Muscle layer of colon (tissue), 2 donors: Measurements from ENCODE around the gene ENO2.

Source experiments
- H3K27ac ChIP-seq: one replicate; pipeline ENCODE4 v1.7.0; 2013; ENCODE audit warnings: low read depth, mild to moderate bottlenecking, low read length, moderate library complexity
- H3K27me3 ChIP-seq, 2 donors: one replicate each; pipeline ENCODE4 v1.7.0; 2013; ENCODE audit warnings: low read length in 2 of 2, mild to moderate bottlenecking in 2 of 2; ENCODE audit not compliant: insufficient read depth in 2 of 2, control insufficient read depth in 1 of 2
- H3K36me3 ChIP-seq: one replicate; pipeline ENCODE4 v1.7.0; 2013; ENCODE audit warnings: mild to moderate bottlenecking, low read length; ENCODE audit not compliant: insufficient read depth
- H3K4me1 ChIP-seq: one replicate; pipeline ENCODE4 v1.7.0; 2013; ENCODE audit warnings: mild to moderate bottlenecking, low read length; ENCODE audit not compliant: insufficient read depth
- H3K4me3 ChIP-seq, 2 donors: one replicate each; pipeline ENCODE4 v1.7.0; 2013; ENCODE audit warnings: low read length in 2 of 2, low read depth in 1 of 2, mild to moderate bottlenecking in 1 of 2, moderate library complexity in 1 of 2
- H3K9ac ChIP-seq: one replicate; pipeline ENCODE4 v1.7.0; 2013; ENCODE audit warnings: low read length
- H3K9me3 ChIP-seq: one replicate; pipeline ENCODE4 v1.7.0; 2013; ENCODE audit warnings: mild to moderate bottlenecking, low read length
- donor health status: abdominal sarcoma.
- donor health status: Adenocarcinoma of cecum.

Gene ENO2

DNA sequence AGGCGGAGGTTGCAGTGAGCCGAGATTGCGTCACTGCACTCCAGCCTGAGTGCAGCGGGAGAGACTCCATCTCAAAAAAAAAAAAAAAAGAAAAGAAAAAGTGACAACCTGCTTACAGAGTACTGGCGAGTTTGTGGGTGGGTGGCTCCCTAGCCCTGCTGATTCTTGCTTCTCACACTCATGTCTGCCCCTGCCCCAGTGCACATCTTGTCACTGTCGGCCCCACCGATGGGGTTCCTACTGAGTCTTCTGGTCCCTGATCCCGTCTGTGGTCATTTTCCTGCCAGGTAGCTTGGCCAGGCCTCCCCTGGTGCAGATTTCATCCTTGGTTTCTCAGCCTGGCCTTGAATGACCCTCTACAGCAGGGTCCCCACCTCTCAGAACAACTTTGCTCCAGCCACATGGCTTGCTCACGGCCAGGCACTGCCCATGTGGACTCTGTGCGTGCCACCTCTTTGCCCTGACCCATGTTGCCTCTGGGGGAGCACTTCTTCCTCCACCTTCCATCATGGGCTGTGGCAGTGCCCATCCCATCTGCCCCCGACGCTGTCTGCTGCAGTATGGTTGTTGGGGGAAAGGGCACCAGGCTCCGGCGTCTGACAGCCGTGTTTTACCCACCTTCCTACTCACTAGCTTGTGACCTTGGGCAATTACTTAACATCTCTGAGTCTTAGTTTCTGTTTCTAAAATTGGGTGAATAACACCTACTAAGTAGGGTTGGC is 34.7 kb downstream of the ENO2 start:
- H3K27ac ChIP-seq, result no peak overlapping the region
- peaks cover 20% of the 10 kb centered on the region for H3K36me3 ChIP-seq
- no peak overlapping the region for H3K9ac ChIP-seq
- no peaks in the 10 kb centered on the region for H3K27me3 ChIP-seq
- H3K9me3 ChIP-seq, result no peaks in the 10 kb centered on the region
- peaks cover 15% of the 10 kb centered on the region for H3K4me1 ChIP-seq
- H3K4me3 ChIP-seq, result no peak overlapping the region

DNA sequence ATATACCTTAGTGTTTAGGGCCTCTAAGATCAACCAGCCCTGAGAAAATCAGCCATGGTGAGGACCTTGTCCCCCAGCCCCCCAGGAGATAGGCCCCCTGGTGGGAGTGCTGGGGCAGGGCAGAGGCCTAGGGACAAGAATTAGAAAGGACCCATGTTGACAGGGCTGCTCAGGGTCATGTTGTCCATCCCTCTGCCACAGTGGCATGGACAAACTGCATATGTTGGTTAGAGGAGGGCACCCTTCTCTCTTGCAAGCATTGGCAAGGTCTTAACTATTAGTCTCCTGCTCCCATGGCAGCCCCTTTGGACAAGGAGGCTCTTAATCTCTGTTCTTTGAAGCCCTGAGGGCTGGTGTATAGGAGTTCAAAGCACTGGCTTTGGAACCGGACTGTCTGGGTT is 36.0 kb downstream of the ENO2 start:
- no peaks in the 10 kb centered on the region for H3K9me3 ChIP-seq

DNA sequence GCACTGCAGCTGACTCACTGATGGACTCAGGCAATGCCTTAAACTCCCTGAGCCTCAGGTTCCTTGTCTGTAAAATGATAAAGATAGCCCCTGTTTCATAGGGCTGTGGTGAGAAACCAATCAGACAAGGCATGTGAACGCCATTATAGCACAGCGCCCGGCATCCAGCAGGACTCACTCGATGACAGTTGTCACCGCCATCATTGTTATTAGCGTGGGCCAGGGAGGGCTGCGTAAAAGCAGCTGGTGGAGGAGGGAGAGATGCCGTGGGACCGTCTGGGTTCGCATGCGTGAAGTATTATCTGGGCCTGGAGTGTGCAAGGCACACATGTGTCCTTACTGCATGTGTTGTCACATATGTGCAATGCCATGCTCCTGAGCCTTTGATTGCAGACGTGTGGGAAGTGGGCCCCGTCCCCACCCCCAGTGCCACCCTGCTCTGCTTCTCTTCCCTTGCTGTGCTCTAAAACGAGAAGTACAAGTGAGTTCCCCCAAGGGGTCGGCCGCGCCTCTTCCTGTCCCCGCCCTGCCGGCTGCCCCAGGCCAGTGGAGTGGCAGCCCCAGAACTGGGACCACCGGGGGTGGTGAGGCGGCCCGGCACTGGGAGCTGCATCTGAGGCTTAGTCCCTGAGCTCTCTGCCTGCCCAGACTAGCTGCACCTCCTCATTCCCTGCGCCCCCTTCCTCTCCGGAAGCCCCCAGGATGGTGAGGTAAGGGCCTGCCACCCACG is 36.6 kb downstream of the ENO2 start, which contains the start of gene PTPN6:
PTPN6 (plus strand) TSS at position 546 of the 730 bp plus-strand sequence; CDS start at position 703, 157 bp downstream.
- no peak within 1 kb of the TSS for H3K9ac ChIP-seq
- H3K27me3 ChIP-seq, result no peaks in the 10 kb centered on the region
- H3K4me3 ChIP-seq, result no peak within 1 kb of the TSS
- no peaks in the 10 kb centered on the region for H3K9me3 ChIP-seq
- H3K36me3 ChIP-seq, result peaks cover 11% of the 10 kb centered on the region
- H3K4me1 ChIP-seq, result peaks cover 10% of the 10 kb centered on the region
- H3K27ac ChIP-seq, result no peak within 1 kb of the TSS

More for the DNA sequence above, 36.0 kb downstream of the ENO2 start:
- Histone ChIP-seq H3K4me3 (no peak overlapping the region), H3K27me3 (no peaks in the 10 kb centered on the region), H3K9ac (no peak overlapping the region), H3K36me3 (peaks cover 16% of the 10 kb centered on the region), H3K27ac (no peak overlapping the region), H3K4me1 (peaks cover 14% of the 10 kb centered on the region)

- Histone ChIP-seq H3K27ac (no peak overlapping the region), H3K9ac (no peak overlapping the region), H3K27me3 (no peaks in the 10 kb centered on the region), H3K9me3 (no peaks in the 10 kb centered on the region), H3K4me1 (peaks cover 6% of the 10 kb centered on the region), H3K36me3 (peaks cover 8% of the 10 kb centered on the region), H3K4me3 (no peak overlapping the region)
These were observed 37.3 kb downstream of the ENO2 start for GRCh38 chr12:6951551-6952120.

GRCh38 chr12:6952121-6952862 is 37.9 kb downstream of the ENO2 start:
- no peaks in the 10 kb centered on the region for H3K27me3 ChIP-seq
- H3K36me3 ChIP-seq, result peaks cover 2% of the 10 kb centered on the region
- no peak overlapping the region for H3K27ac ChIP-seq
- H3K9ac ChIP-seq, result no peak overlapping the region
- H3K4me3 ChIP-seq, result peak overlapping the region in 1 of 2 donors; percentile 5
- H3K4me1 ChIP-seq, result peaks cover 6% of the 10 kb centered on the region
- H3K9me3 ChIP-seq, result no peaks in the 10 kb centered on the region

DNA sequence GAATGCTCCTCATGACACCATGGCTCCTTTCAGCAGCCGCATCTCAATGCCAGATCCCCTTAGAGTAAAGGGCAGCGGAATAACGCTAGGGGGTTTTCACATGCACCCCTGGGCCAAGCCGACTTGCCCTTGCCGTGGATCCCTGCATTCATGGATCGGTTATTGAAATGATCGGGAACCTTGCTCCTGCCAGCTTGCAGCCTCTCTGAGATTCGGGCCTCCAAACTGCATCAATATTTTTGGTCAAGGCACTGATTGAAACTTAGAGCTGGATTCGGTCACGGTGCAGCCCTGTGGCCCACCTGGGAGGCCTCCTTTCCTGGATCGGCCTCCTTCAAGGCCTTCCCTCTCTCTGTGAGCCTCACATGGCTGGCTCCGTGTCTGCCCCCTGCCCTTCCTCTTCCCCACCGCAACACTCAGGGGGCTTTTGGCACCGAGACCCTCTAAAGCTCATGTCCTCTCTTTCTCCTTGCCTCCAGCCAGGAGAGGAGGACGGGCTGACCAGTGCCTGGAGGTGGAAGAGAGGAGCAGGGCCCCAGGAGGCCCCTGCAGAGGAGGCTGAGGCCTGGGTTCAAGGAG is 38.6 kb downstream of the ENO2 start:
- Histone ChIP-seq H3K9me3 (no peaks in the 10 kb centered on the region), H3K4me1 (peaks cover 6% of the 10 kb centered on the region), H3K4me3 (peak overlapping the region in 1 of 2 donors; percentile 5), H3K9ac (no peak overlapping the region), H3K36me3 (no peaks in the 10 kb centered on the region), H3K27me3 (no peaks in the 10 kb centered on the region), H3K27ac (no peak overlapping the region)

GRCh38 chr12:6953442-6954315 is 39.3 kb downstream of the ENO2 start:
- peaks cover 6% of the 10 kb centered on the region for H3K4me1 ChIP-seq
- no peaks in the 10 kb centered on the region for H3K36me3 ChIP-seq
- H3K27me3 ChIP-seq, result no peaks in the 10 kb centered on the region
- H3K9ac ChIP-seq, result no peak overlapping the region
- H3K27ac ChIP-seq, result peak overlapping the region; percentile 23
- no peak overlapping the region for H3K4me3 ChIP-seq
- H3K9me3 ChIP-seq, result no peaks in the 10 kb centered on the region

GRCh38 chr12:6954316-6955107 is 40.1 kb downstream of the ENO2 start:
- Histone ChIP-seq H3K27me3 (no peaks in the 10 kb centered on the region), H3K9ac (no peak overlapping the region), H3K4me3 (no peak overlapping the region), H3K36me3 (no peaks in the 10 kb centered on the region), H3K4me1 (peaks cover 6% of the 10 kb centered on the region), H3K9me3 (no peaks in the 10 kb centered on the region), H3K27ac (peak overlapping the region; percentile 23)

DNA sequence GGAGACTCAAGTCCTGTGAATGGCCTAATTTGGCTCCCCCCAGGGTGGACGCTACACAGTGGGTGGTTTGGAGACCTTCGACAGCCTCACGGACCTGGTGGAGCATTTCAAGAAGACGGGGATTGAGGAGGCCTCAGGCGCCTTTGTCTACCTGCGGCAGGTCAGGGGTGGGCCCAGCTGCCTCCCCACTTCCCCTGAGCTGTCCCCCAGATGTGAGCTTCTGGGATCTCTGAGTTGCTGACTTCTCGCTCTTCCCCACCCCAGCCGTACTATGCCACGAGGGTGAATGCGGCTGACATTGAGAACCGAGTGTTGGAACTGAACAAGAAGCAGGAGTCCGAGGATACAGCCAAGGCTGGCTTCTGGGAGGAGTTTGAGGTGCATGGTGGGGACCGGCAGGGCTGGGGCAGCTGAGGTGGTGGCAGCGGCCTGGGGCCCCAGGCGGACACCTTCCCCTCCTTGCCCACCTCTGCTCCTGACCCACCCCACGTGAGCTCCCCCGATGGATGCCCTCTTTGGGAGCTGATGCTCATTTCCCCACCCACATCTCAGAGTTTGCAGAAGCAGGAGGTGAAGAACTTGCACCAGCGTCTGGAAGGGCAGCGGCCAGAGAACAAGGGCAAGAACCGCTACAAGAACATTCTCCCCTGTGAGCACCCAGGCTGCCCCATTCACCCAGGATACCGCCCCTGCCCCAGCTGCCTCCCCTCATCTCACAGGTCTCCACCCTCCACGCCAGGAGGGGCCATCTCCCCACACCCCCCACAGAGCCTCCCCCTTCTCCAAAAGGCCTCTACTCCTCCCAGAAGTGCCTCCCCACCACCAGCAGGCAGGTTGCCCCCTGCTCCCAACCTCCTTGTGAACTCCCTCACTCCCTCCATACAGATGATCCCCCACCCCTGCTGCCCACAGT is 41.0 kb downstream of the ENO2 start:
- Histone ChIP-seq H3K4me1 (peaks cover 6% of the 10 kb centered on the region), H3K27me3 (no peaks in the 10 kb centered on the region), H3K36me3 (no peaks in the 10 kb centered on the region), H3K4me3 (no peak overlapping the region), H3K27ac (no peak overlapping the region), H3K9me3 (no peaks in the 10 kb centered on the region), H3K9ac (no peak overlapping the region)
